A673 (cell line): Measurements from ENCODE around the gene SGPP1.

Experiments
- CTCF ChIP-seq: fragments of 300-800, 200-600 bp; sonication (generic); conservative IDR thresholded peaks from 2 replicates; pipeline ENCODE4 v1.5.1; 2017; ENCODE audit warnings: low read depth, mild to moderate bottlenecking, antibody characterized with exemption, low read length, moderate library complexity, mixed read lengths
- EZH2 ChIP-seq: fragments of 200-600 bp; sonication (generic); IDR thresholded peaks from 2 replicates; pipeline ENCODE4 v1.6.1; 2017; ENCODE audit warnings: borderline replicate concordance, low read depth, mild to moderate bottlenecking, mixed read lengths, antibody characterized with exemption, low read length; ENCODE audit not compliant: poor library complexity, severe bottlenecking

GRCh38 chr14:63689132-63689531, 38.7 kb downstream of the SGPP1 start:
- TF ChIP-seq CTCF (no peak), EZH2 (no peak)
